Right renal pelvis (tissue), 4 donors: ENCODE data around the gene RHEB. TPM values are rescaled to one million over a fixed set of nuclear protein-coding genes. Genes with fewer than 3 reads are reported as not detected.

Experiments used
- DNase-seq, 4 donors: peaks; one replicate each; pipeline ENCODE4 v3.0.0-alpha.2; 2013; ENCODE audit warnings: low read depth in 4 of 4, low spot score in 3 of 4, missing footprints in 1 of 4
- polyA plus RNA-seq, 4 donors: library from polyadenylated mRNA; unstranded; fragments of 120-200 nt; gene quantifications; one replicate each; pipeline ENCODE4 v1.2.1, GENCODE V29; 2013; ENCODE audit not compliant: insufficient read length in 4 of 4

Gene RHEB
- polyA plus RNA-seq, 4 donors: 147 to 166 (median 155) TPM

GRCh38 chr7:151435971-151436370, 83.7 kb downstream of the RHEB start:
- DNase-seq: no peak

- DNase-seq: no peak
Measured at GRCh38 chr7:151435103-151435916, 84.4 kb downstream of the RHEB start.

- no peak for DNase-seq
Measured at GRCh38 chr7:151434549-151434948, 85.1 kb downstream of the RHEB start.

- no peak for DNase-seq
Measured at GRCh38 chr7:151433721-151434400, 85.8 kb downstream of the RHEB start.

GRCh38 chr7:151432658-151433521, 86.8 kb downstream of the RHEB start:
- DNase-seq: no peak

DNA sequence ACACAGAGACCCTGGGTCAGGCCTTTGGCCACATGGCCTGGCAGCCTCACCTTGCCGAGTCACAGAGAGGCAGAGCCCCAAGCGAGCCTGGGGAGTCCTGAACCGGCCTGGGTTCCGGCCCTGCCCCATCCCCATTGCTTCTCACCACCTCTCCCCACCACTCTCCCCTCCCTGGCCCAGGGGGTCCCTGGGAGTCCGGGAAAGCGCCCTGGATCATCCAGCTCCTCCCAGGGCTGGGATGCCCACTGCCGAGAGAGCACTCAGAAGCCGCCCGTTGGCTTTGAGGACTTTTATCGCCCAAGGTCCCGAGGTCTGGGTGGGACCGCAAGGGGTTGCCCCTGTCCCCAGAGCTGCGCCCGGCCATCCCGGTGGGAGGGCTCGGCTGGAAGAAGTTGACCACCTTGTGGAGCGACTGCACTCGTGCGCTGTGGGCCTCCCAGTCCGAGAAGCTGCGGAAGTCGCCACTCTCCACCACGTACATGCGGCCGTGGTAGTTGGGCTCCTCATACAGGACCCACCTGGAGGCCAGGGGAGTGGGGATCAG, 87.9 kb downstream of the RHEB start:
- DNase-seq: no peak

DNA sequence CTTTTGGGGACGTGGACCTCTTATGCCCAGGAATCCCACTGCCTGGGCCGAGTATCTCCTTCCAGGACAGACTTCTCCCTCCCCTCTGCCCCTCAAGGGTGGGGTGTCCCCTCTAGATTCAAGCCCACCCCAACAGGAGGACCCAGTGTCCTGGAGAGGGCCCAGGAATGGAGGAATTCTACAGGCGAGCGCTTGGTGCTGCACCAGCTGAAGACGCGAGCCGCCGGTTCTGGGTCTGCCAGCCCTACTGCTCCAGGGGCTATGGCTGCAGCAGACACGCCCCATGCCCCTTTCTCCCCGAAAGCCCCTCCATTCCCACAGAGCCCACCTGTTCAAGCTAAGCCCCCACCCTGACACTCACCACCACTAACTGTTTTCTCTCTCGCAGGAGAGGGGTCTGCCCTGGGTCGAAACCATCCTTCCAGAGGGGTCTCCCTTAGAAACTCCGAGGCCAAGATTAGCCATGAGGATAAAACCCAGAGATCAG, 88.4 kb downstream of the RHEB start:
- DNase-seq: no peak

GRCh38 chr7:151430391-151431205, 89.1 kb downstream of the RHEB start:
- no peak for DNase-seq

DNA sequence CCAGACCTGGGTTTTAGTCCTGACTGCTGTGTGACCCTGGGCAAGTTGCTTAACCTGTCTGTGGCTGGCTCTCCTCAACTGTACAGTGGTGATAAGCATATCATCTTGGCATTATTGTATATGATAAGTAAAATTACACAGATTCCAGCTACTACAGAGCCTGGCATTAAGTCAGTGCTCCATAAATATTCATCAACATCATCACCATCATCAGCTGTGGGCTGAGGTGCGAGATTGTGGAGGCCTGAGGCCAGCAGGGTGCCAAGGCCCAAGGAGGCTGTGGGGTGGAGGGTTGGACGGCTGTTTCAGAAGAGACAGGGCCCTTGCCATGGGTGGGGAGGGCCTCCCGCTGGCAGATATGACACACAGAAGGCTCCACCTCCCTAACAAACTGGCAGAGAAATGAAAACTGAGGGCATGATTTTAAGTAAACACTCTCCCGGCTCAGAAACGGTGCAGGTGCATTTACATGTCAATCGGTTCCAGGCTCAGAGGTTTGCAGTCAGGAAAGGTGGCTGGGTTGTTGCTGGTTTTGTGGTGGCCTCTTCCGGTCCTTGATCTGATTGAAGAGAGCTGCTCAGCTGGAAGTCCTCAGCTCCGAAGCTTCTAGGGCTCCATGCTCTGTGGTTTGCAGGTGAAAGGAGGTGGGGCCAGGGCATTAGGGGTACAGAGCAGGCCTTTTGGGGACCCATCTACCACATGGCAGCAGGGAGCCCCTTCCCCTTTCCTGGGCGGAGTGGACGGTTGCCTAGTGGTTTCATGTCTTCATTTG, 89.9 kb downstream of the RHEB start:
- no peak for DNase-seq

DNA sequence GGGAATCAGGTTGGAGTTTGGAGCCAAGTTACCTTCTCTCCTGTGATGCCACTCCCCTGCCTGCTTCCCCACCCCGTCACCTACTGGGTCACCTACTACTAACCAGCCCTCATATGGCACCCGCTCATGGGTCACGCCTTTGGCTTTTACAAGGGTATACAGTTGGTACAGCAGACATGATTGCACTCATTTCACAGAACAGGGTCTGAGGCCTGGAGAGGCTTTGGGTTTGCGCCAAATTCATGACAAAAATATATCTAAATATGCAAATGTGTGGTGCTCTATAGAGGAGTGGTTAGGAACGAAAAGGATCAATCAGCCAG, 90.5 kb downstream of the RHEB start:
- DNase-seq: no peak

- peak; percentile 69 to 88 (median 80) for DNase-seq
Measured at GRCh38 chr7:151428378-151429236, 91.1 kb downstream of the RHEB start.

DNA sequence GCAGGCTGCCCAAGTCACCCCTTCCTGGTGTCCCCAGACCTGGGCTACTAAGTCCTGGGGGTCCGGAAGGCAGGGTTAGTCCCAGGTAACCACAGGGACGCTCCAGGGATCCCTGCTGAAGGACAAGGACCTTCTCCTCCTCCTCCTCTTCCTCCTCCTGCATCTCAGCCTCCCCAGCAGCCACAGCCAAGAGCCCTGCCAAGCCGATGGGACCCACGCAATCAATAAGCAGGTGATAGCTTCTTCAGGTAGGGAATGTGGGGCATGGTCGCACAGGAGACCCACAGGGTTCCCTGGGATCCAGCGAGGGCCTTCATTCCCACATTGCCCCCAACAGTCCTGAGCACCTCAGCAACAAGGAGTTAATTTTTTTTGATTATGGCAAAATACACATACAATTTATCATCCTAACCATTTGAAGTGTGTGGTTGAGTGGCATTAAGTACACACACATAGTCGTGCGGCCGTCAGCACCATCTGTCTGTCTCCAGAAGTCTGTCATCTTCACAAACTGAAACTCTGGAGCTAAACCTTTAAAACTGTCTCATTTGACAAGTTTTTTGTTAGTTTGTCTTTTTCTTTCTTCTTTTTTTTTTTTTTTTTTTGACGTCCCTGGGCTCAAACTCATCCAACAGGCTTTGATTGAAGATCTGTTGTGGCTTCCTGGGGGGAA, 91.9 kb downstream of the RHEB start:
- no peak for DNase-seq

- DNase-seq: no peak
Measured at GRCh38 chr7:151426904-151427704, 92.6 kb downstream of the RHEB start.

DNA sequence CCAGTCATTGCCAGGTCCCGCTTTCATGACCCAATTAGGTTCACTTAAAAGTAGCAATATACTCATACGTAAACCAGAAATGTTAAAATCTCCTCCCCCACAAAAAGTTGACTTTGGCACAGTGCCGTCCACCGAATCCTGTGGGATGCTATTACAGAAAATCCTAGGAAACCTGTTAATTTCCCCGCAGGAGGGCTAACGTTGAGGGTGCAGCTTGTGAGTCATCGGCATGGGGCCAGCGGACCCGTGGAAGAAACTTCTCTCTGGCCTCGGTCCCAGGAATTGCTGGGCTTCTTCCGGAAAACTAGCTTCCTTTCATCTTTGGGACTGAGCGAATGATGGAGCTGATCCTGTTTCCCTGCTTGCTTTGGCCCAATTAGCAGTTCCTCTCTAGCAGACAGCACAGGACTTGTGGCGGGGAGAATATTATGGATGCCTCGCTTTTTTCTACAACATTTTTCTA, 93.2 kb downstream of the RHEB start:
- no peak for DNase-seq

DNA sequence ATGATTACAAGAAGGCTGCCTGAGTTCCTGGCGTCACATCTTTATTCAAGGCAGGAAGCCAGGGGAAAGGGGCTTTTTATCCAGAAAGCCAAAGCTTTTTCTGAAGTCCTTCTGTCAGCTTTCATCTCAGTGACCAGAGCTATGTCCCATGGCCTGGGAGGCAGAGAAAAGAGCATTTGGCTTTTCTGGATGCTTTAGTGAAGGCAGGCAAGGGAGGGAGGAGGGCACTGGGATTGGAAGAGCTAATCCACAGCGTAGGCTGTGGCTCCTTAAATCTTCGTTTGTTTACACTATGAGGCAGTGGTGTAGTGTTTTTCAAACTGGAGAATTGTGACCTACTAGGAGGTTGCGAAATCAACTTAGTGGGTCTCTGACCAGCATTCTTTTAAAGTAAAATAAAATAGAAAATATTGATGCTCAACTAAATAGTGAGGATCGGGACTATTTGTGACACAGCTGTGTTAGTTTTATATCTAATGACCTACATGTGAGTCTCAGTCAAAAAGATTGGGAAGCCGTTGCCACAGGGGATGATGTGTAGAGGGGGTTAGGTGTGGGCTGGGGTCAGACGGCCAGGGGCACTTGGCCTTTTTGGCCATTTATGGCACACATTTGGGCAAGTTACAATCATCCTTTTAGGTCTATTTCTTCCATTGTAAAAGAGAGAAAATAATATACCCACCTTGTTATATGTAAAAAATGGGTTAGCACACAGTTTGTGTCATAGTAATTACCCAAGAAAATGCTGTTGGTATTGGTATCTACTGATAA, 93.8 kb downstream of the RHEB start:
- DNase-seq: no peak

DNA sequence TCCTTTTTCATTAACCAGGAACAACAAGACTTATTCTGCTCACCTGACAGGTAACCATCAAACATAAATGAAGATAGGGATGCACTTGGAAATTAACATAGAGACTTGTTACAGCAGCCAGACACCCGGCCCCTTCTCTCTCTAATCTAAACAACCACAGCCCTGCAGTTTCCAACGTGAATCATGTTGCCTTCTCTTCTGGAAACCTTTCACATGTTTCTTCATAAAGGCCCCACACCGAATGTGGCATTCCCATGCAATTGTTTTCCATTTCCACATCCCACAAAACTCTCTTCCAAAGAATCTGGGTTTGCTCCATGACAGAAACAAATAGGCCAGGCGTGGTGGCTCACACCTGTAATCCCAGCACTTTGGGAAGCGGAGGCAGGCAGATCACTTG, 94.9 kb downstream of the RHEB start:
- no peak for DNase-seq
